HG03159 (cell line): ENCODE results near the gene TLE6.
A peak's percentile ranks its signal among the peaks of the same experiment; 100 is the strongest.
"Not testable (repeated sequence)": the region's sequence is repeated elsewhere in the genome, so short reads cannot be mapped to it uniquely, and the experiment has no call there.

Experiments used
- ATAC-seq: cut with Tn5 transposase; IDR thresholded peaks from one replicate; pipeline ENCODE4 v1.9.1; 2021; ENCODE audit warnings: mild to moderate bottlenecking, moderate library complexity; ENCODE audit not compliant: unreplicated experiment

Gene TLE6

DNA sequence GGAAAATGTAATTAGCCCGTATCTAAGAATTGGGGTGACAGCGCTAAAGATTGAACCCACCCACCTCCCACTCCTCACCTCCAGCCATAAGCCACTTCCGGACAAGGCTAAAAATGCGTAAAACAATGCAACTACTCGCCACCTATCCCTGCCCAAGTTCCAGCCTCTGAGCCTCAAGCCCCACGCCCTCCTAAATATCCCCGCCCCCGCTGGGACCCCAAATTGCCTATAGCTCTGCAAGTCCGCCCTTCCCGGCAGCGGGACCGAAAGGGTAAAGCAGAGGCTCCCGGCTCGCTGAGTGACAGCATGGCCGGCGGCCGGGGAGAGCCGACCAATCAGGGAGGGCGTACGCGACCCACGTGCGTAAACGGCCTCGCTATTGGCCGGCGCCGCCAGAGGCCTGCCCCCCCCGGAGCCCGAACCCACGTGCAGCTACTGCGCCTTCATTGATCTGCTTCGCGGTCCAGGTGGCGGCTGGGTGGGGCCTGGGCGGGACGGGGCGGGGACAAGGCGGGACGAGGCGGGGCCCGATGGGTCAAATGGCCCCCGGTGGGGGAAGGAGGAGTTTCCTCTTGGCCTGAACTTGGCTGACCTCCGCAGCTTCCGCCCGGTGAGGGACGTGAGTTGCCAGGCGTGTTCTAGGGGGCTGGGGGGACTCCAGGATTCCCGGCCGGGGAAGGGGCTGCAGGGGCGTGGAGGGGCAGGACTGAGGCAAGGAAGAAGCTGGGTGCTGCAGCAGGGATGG is at the start of gene TLE6:
Gene TLE6, plus strand, starts transcription at position 564 of the 745 bp plus-strand sequence. CDS start 670 bp downstream, outside the sequence.
- ATAC-seq, result peak; percentile 89

- ATAC-seq, result no peak
These were observed 43.9 kb upstream of the TLE6 start for GRCh38 chr19:2933490-2933910.

GRCh38 chr19:2935863-2936262 is 41.5 kb upstream of the TLE6 start:
- not testable (repeated sequence) for ATAC-seq

DNA sequence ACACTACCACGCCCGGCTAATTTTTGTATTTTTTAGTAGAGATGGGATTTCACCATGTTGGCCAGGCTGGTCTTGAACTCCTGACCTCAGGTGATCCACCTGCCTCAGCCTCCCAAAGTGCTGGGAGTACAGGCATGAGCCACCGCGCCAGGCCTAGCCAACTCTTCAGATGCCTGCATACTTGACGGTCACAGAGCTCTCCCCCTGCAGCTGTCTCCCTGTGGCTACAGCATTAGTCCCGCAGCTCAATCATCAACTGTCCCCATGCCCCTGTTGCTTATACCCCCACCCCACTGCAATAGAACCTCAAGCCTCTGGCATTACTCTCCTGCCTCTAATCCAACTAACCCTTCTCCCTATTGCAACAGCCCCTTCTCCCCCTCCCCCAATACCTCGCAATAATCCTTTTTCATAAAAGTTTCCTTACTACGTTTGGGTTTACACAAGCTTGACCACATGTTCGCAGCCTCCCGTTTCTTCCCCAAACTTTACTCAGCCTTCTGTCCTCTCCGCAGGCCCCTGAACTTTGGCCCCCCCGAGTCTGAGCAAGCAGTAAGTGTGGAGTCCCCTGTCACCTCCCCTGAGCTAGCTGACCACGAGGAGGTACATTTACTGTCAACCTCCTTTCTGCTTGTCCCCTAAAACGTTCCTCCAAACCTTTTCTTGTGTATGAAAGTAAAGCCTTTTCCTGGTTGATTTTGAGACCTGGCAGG is 34.3 kb upstream of the TLE6 start:
- ATAC-seq, result no peak

DNA sequence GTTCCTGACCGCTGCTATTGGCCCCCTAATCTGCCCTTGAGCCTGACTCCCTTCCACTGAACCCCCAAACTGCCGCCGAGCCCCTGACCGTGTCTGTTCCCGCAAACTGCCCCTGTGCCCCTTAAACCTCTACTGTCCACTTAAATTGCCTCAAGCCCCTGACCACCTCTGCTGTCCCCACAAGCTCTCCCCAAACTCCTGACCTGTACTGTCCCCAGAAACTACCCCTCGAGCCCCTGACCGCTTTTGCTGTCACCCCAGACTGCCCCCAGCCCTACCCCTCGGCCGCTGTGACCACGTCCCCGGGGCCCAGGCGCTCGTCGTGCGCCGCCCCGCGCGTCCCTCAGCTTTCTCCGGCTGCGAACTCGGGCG is 33.0 kb upstream of the TLE6 start:
- no peak for ATAC-seq

GRCh38 chr19:2944775-2945574 is 32.4 kb upstream of the TLE6 start, which contains the start of gene ZNF77:
Gene ZNF77, minus strand, starts transcription at chr19:2944971. Its CDS starts 131 bp downstream, at chr19:2944840.
- peak; percentile 91 for ATAC-seq

GRCh38 chr19:2945575-2946184 is 31.7 kb upstream of the TLE6 start:
- ATAC-seq, result no peak

GRCh38 chr19:2949939-2950285 is 27.5 kb upstream of the TLE6 start:
- peak; percentile 10 for ATAC-seq

DNA sequence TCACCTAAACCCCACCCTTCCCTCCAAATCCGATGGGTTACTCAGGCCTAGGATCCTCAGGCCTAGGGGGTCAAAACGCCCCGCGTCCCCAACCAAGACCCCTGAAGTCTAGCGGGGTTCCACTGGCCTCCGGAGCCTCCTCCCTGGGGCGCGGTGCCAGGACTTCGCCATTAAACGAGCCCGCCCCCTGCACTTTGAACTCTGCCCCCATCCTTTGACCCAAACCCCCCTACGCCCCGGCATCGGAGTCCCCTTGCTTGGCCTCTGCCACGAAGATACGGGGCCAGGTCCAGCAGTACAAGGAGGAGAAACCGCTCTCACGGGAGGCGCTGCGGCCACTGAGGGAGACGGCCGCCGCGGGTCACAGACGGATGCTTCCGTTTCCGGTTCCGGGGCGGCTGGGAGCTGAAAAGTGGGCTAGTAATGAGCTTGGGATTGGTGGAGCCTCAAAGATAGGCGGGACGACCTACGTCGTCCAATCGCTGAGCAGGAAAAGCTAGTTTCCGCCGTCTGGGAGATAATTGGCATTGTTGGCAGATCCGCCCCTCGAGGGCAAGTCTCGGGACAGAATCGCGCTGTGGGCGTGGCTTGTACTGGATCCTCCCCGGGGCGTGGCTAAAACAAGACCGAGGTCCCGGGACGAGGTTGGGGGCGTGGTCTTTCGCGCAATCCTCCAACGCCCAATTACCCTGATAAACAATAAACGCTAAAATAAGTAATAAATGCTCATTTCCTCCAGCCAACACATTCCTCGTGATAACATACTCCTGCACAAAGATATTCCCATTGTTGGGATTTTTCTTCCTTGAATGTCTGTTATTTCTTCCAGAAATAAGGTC is 26.9 kb upstream of the TLE6 start:
- ATAC-seq, result peak; percentile 92

DNA sequence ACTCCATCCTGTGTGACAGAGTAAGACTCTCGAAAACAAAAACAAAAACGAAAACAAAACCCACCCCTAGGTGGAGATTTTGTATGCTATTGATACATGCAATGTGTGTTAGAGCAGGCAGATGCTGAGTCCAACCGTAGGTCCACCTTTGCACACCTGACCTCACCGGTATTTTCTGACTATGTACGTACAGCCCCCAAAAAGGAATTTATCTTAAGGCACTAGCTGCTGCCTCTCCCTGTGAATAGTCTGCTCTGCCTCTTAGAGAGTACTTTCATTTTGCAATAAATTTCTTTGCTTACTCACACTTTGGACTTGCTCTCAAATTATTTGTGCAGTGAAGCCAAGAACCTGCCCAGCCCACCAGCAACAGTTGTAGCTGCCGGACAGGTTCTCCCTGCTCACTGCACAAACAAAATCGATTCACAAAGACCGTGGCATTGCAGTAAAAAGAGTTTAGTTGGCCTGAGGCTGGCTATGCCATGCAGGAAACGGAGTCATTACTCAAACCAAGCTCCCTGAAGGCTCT is 24.3 kb upstream of the TLE6 start:
- no peak for ATAC-seq

DNA sequence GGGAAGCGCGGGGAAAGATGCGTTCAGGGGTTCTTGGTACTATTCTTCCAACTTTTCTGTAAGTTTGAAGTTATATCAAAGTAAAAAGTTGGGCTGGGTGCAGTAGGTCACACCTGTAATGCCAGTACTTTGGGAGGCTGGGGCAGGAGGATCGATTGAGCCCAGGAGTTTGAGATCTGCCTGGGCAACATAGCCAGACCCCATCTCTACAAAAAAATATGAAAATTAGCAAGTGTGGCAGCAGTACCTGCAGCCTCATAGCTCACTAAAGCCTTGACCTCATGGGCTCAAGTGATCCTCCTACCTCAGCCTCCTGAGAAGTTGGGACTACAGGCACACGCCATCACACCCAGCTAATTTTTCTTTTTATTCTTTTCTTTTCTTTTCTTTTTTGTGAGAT is 20.2 kb upstream of the TLE6 start:
- no peak for ATAC-seq

GRCh38 chr19:2960120-2960519 is 17.2 kb upstream of the TLE6 start:
- ATAC-seq, result no peak

DNA sequence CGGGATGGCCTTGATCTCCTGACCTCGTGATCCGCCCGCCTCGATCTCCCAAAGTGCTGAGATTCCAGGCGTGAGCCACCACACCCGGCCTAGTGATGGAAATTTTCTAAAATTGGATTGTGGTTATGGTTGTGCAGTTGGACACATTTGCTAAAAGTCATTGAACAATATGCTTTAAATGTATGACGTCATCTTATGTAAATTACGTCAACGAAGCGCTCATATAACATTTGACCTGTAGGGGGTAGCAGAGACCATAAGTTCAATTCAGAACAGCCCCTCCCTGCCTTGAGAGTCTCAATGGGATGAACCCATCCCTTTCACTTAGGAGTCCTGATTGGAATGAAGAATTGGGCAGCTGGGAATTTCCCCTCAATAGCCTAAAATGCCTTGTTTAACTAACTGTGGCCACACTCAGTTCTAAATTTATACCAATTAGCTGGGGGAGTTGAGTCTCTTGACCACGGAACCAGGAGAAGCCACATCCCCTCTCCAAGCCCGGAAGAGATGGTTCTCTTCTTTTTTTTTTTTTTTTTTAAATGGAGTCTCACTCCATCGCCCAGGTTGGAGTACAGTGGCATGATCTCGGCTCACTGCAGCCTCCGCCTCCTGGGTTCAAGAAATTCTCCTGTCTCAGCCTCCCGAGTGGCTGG is 15.2 kb upstream of the TLE6 start:
- ATAC-seq, result no peak

DNA sequence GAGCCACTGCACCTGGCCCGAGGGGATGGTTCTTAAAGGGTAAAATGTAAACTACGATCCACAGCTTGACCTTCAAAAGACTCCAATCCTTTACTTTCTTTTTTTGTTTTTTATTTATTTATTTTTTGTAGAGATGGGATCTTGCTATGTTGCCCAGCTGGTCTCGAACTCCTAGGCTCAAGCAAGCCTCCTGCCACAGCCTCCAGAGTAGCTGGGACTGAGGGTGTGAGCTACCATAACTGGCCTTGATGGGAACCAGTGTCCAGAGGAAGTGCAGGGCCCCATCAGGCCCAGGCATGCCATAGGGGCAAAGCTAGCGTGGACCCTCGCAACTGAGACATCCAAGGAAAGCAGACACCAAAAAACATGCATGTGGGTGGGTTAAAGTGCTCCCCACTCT is 14.2 kb upstream of the TLE6 start:
- no peak for ATAC-seq

DNA sequence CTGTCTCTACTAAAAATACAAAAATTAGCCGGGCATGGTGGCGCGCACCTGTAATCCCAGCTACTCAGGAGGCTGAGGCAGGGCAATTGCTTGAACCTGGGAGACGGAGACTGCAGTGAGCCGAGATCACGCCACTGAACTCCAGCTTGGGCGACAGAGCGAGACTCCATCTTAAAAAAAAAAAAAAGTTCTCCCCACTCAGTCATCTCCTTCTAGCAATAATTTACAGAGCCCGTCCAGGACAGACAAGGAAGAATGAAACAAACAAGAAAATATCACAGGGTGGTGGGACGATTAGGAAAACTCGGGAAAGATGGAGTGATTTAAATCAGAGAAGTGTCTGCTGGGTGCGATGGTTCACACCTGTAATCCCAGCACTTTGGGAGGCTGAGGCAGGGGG is 13.7 kb upstream of the TLE6 start:
- not testable (repeated sequence) for ATAC-seq

DNA sequence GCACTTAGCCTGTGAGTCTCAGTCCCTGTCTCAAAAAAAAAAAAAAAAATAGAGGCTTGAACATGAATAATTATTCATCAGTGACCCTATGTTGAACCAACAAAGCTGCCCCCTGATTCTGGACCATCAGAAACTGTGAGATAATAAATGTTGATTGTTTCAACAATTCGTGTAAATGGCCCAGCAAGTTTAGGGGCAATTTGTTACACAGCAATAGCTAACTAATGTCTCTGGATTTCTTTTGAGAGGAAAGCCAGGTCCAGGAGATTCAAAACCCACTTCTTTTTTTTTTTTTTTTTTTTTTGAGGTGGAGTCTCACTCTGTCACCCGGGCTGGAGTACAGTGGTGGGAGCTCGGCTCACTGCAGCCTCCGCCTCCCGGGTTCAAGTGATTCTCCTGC is 12.5 kb upstream of the TLE6 start:
- ATAC-seq, result no peak

DNA sequence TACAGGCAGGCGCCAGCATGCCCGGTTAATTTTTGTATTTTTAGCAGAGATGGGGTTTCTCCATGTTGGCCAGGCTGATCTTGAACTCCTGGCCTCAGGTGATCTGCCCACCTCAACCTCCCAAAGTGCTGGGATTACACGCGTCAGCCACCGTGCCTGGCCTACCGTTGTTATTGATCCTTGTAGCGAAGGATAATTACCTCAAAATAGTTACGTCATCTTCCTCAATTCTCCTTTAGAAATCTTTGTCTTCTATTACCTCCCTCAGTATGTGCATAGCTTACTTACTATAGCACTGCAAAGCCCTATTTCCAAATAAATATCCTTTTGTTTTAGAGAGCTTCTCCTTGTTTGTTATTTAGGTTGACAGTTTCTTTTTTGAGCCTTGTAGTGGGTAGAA is 9.4 kb upstream of the TLE6 start:
- ATAC-seq, result no peak

GRCh38 chr19:2969104-2969504 is 8.3 kb upstream of the TLE6 start:
- ATAC-seq, result no peak

- no peak for ATAC-seq
These were observed 7.0 kb upstream of the TLE6 start for GRCh38 chr19:2970201-2970835.
